RWPE2 (cell line): ENCODE measurements around the gene GIT1.

Source experiments
- ATAC-seq: fragments of 200-7000 bp; cut with Tn5 transposase; 3 replicates; pipeline ENCODE4 v1.9.1; 2021; ENCODE audit warnings: low read depth
- DNase-seq: peaks from one replicate; pipeline ENCODE4 v3.0.0-alpha.2; 2020; ENCODE audit warnings: low spot score
- H3K27ac ChIP-seq: fragments of 450-650 bp; 2 replicates; pipeline ENCODE4 v1.5.1; 2017; ENCODE audit warnings: mild to moderate bottlenecking; ENCODE audit not compliant: poor library complexity, severe bottlenecking
- H3K27me3 ChIP-seq: fragments of 250-450 bp; sonication (Bioruptor Pico); 2 replicates; pipeline ENCODE4 v1.5.1; 2021; ENCODE audit warnings: mild to moderate bottlenecking, moderate library complexity; ENCODE audit not compliant: insufficient read depth, poor library complexity, severe bottlenecking
- H3K36me3 ChIP-seq: fragments of 250-450 bp; sonication (Bioruptor Pico); 2 replicates; pipeline ENCODE4 v1.5.1; 2020; ENCODE audit warnings: low read depth, mild to moderate bottlenecking, moderate library complexity
- H3K4me1 ChIP-seq: fragments of 250-450 bp; sonication (Bioruptor Pico); 2 replicates; pipeline ENCODE4 v1.5.1; 2021; ENCODE audit warnings: mild to moderate bottlenecking, moderate library complexity; ENCODE audit not compliant: insufficient read depth, poor library complexity, severe bottlenecking
- H3K4me3 ChIP-seq: fragments of 250-450 bp; sonication (Bioruptor Pico); 2 replicates; pipeline ENCODE4 v1.5.1; 2021; ENCODE audit warnings: mild to moderate bottlenecking, moderate library complexity; ENCODE audit not compliant: severe bottlenecking
- H3K9me3 ChIP-seq: fragments of 250-450 bp; sonication (Bioruptor Pico); 2 replicates; pipeline ENCODE4 v1.5.1; 2021; ENCODE audit warnings: mild to moderate bottlenecking, moderate library complexity; ENCODE audit not compliant: severe bottlenecking
- CTCF ChIP-seq: fragments of 450-650 bp; IDR thresholded peaks from one replicate; pipeline ENCODE4 v1.5.1; 2017; ENCODE audit warnings: mild to moderate bottlenecking, moderate library complexity; ENCODE audit not compliant: poor library complexity, severe bottlenecking

Gene GIT1

GRCh38 chr17:29589524-29590410 lies at the start of gene GIT1:
Gene GIT1, minus strand, starts transcription at chr17:29589648. Its CDS starts 270 bp downstream, at chr17:29589378.
- Histone ChIP-seq H3K27me3 (no peaks in the 10 kb centered on the region), H3K36me3 (no peaks in the 10 kb centered on the region), H3K4me1 (peaks cover 45% of the 10 kb centered on the region), H3K27ac (peak within 1 kb of the TSS; percentile 80), H3K9me3 (no peaks in the 10 kb centered on the region), H3K4me3 (peak within 1 kb of the TSS; percentile 79)
- DNase-seq (no peak), ATAC-seq (peak; percentile 38)
- no peak for TF ChIP-seq CTCF

- Histone ChIP-seq H3K4me3 (no peak overlapping the region), H3K27me3 (no peaks in the 10 kb centered on the region), H3K4me1 (peaks cover 2% of the 10 kb centered on the region), H3K9me3 (no peaks in the 10 kb centered on the region), H3K27ac (no peak overlapping the region), H3K36me3 (peaks cover 16% of the 10 kb centered on the region)
- DNase-seq: no peak
- ATAC-seq: no peak
- TF ChIP-seq CTCF: no peak
These were observed 44.4 kb upstream of the GIT1 start for GRCh38 chr17:29633886-29634285.

GRCh38 chr17:29630630-29631193 lies 41.3 kb upstream of the GIT1 start:
- no peaks in the 10 kb centered on the region for H3K27me3 ChIP-seq
- ATAC-seq (no peak), DNase-seq (no peak)
- no peak overlapping the region for H3K4me3 ChIP-seq
- no peak for TF ChIP-seq CTCF
- no peak overlapping the region for H3K27ac ChIP-seq
- no peaks in the 10 kb centered on the region for H3K9me3 ChIP-seq
- H3K36me3 ChIP-seq: peaks cover 8% of the 10 kb centered on the region
- H3K4me1 ChIP-seq: no peaks in the 10 kb centered on the region

GRCh38 chr17:29629839-29630238 lies 40.4 kb upstream of the GIT1 start:
- no peak for DNase-seq
- no peak for TF ChIP-seq CTCF
- no peaks in the 10 kb centered on the region for H3K4me1 ChIP-seq
- H3K27me3 ChIP-seq: no peaks in the 10 kb centered on the region
- no peak overlapping the region for H3K27ac ChIP-seq
- no peak overlapping the region for H3K4me3 ChIP-seq
- ATAC-seq: no peak
- H3K9me3 ChIP-seq: no peaks in the 10 kb centered on the region
- H3K36me3 ChIP-seq: peaks cover 5% of the 10 kb centered on the region; the same call in 1 of the 2 replicates
